GM12865 (cell line): Measurements from ENCODE around the gene RRAGC.

Experiments used
- DNase-seq: peaks from one replicate; pipeline ENCODE4 v3.0.0; 2010; ENCODE audit warnings: low read depth
- H3K4me3 ChIP-seq: 2 replicates; pipeline ENCODE4 v1.5.1; 2011; ENCODE audit warnings: mild to moderate bottlenecking, low read depth, low read length, control low read depth
- TF ChIP-seq, protein P1 (sequence below): IDR thresholded peaks from 2 replicates; pipeline ENCODE4 v1.5.1; 2011; ENCODE audit warnings: low read length, control low read depth, low read depth, inconsistent platforms; ENCODE audit not compliant: insufficient read depth; ENCODE audit errors: missing control alignments

RRAGC gene

DNA sequence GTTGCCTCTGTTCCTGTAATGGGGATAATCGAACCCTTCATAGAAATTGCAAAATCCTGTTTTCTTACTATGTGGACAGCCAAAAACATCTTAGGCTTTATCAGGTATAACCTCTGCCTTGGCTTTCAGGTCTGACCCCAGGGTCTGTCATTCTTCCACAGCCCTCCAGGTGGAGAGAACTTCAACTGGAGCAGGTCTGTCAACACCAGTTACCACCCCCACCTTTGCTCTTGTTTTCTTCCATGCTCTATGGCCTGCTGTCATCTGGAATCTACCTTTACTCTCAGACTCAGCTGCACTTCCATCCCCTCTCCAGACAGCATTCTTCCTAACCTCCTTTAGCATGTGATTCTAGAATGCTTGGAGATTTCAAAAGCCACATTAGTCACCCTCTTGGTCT, 32.2 kb upstream of the RRAGC start:
- no peak for DNase-seq
- TF ChIP-seq, protein P1, sequence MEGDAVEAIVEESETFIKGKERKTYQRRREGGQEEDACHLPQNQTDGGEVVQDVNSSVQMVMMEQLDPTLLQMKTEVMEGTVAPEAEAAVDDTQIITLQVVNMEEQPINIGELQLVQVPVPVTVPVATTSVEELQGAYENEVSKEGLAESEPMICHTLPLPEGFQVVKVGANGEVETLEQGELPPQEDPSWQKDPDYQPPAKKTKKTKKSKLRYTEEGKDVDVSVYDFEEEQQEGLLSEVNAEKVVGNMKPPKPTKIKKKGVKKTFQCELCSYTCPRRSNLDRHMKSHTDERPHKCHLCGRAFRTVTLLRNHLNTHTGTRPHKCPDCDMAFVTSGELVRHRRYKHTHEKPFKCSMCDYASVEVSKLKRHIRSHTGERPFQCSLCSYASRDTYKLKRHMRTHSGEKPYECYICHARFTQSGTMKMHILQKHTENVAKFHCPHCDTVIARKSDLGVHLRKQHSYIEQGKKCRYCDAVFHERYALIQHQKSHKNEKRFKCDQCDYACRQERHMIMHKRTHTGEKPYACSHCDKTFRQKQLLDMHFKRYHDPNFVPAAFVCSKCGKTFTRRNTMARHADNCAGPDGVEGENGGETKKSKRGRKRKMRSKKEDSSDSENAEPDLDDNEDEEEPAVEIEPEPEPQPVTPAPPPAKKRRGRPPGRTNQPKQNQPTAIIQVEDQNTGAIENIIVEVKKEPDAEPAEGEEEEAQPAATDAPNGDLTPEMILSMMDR = no peak
- H3K4me3 ChIP-seq = no peak overlapping the region

GRCh38 chr1:38889589-38889988, 30.0 kb upstream of the RRAGC start:
- DNase-seq = no peak
- no peak overlapping the region for H3K4me3 ChIP-seq
- TF ChIP-seq, protein P1 = no peak

- H3K4me3 ChIP-seq = no peak overlapping the region
- TF ChIP-seq, protein P1 = no peak
- no peak for DNase-seq
These were observed 29.1 kb upstream of the RRAGC start for GRCh38 chr1:38888423-38889333.

DNA sequence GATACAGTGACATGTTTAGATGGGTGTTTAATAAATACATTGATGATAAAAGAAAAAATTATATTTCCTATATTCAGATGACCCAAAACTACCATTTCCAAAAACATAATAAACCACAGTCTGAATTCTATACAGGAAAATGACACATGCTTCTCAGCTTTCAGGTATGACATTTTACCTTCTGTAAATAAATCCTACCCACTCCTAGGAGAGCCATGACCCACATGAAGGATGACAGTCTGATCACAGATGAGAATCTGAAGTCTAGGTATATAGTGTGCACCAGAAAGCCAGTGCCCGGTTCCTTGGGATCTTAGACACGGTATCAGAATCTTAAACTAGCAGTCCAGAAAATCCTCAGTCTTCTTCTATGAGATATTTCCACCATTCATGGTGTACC, 25.5 kb upstream of the RRAGC start:
- H3K4me3 ChIP-seq = no peak overlapping the region
- TF ChIP-seq, protein P1 = no peak
- DNase-seq = no peak

DNA sequence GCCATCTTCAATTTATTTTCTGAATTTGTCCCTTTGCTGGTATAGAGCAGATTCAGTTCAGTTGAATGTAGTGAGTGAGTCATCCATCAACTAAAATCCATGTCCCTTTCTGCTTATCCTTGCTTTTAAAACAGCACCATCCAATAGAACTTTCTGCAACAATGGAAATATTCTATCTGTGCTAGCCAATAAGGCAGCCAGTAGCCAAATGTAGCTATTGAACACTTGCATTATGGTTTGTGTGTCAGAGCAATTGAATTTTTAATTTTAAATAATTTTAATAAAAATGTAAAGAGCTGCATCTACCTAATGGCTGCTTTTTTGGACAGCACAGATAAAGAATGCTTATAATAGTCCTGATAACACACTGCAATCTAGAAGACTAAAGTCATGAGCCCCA, 21.9 kb upstream of the RRAGC start, which contains the start of gene GJA9:
GJA9 (minus strand) TSS at position 101 of the 400 bp plus-strand sequence. CDS start 5,489 bp downstream, outside the sequence.
- no peak for DNase-seq

DNA sequence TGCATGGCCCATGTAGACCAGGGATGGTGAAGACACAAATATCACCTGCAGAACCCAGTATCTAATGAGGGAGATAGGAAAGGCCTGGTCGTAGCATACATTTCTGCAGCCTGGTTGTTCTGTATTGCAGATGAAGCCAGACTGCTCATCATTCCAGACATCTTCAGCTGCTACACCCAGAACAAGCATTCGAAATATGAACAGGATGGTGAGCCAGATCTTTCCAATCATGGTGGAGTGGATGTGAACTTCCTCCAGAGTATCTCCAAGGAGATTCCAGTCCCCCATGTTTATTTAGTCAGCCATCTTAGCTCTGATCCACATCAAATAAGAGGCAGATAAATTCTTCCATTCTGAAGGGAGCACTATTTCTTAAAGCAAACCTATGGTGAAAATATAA, 16.2 kb upstream of the RRAGC start:
- TF ChIP-seq, protein P1 = no peak

More for the DNA sequence above, 21.9 kb upstream of the RRAGC start, which contains the start of gene GJA9:
- no peak within 1 kb of the TSS for H3K4me3 ChIP-seq
- TF ChIP-seq, protein P1 = no peak

More for the DNA sequence above, 16.2 kb upstream of the RRAGC start:
- H3K4me3 ChIP-seq = no peak overlapping the region
- no peak for DNase-seq
